HG02981 (cell line): ENCODE results near the gene MARCHF11.

ENCODE experiments used
- ATAC-seq: cut with Tn5 transposase; IDR thresholded peaks from one replicate; pipeline ENCODE4 v1.9.1; 2021; ENCODE audit warnings: mild to moderate bottlenecking, moderate library complexity; ENCODE audit not compliant: unreplicated experiment

The MARCHF11 gene

GRCh38 chr5:16061163-16061562 lies 118.4 kb downstream of the MARCHF11 start:
- no peak for ATAC-seq

GRCh38 chr5:16057277-16057676 lies 122.3 kb downstream of the MARCHF11 start:
- no peak for ATAC-seq

GRCh38 chr5:16051246-16051755 lies 128.3 kb downstream of the MARCHF11 start:
- no peak for ATAC-seq

- no peak for ATAC-seq
Measured at GRCh38 chr5:16050414-16050813, 129.2 kb downstream of the MARCHF11 start.

- ATAC-seq, result no peak
Measured at GRCh38 chr5:16049761-16050160, 129.8 kb downstream of the MARCHF11 start.

- ATAC-seq, result no peak
Measured at GRCh38 chr5:16048132-16048531, 131.5 kb downstream of the MARCHF11 start.

- no peak for ATAC-seq
Measured at GRCh38 chr5:16043349-16043965, 136.1 kb downstream of the MARCHF11 start.

- ATAC-seq, result no peak
Measured at GRCh38 chr5:16037121-16037845, 142.3 kb downstream of the MARCHF11 start.

GRCh38 chr5:16034319-16035001 lies 145.1 kb downstream of the MARCHF11 start:
- ATAC-seq, result no peak

- ATAC-seq, result no peak
Measured at GRCh38 chr5:16033187-16033925, 146.2 kb downstream of the MARCHF11 start.

GRCh38 chr5:16028708-16029107 lies 150.9 kb downstream of the MARCHF11 start:
- no peak for ATAC-seq

GRCh38 chr5:16025681-16026080 lies 153.9 kb downstream of the MARCHF11 start:
- no peak for ATAC-seq

GRCh38 chr5:16018970-16019369 lies 160.6 kb downstream of the MARCHF11 start:
- ATAC-seq, result no peak

GRCh38 chr5:16017720-16018119 lies 161.9 kb downstream of the MARCHF11 start:
- ATAC-seq, result no peak
